SK-N-SH (cell line): ENCODE data around the gene DCDC2B. TPM values are rescaled to one million over a fixed set of nuclear protein-coding genes. Genes with fewer than 3 reads are reported as not detected.
A peak's percentile ranks its signal among the peaks of the same experiment; 100 is the strongest.

Experiments
- CTCF ChIA-PET: fragments of 300-600, 350-600 bp; formaldehyde crosslinking; extraction: SDS; loops from one replicate; lab custom pipeline; 2021; lab: Yijun Ruan, JAX
- POLR2A ChIA-PET: fragments of 350-600 bp; sonication (Branson Sonifier 250); formaldehyde crosslinking; extraction: SDS; loops from one replicate; lab custom pipeline; 2020; ENCODE audit warnings: antibody characterized with exemption, inconsistent platforms; lab: Yijun Ruan, JAX
- DNase-seq: peaks from one replicate; pipeline ENCODE4 v3.0.0; 2012
- H2AFZ ChIP-seq: fragments of 200-600 bp; sonication (generic); 2 replicates; pipeline ENCODE4 v1.8.1; 2016; ENCODE audit warnings: antibody characterized with exemption, mild to moderate bottlenecking, low read depth
- H3F3A ChIP-seq: fragments of 200-600 bp; sonication (generic); replicated peaks from 2 replicates; pipeline ENCODE3; 2016; ENCODE audit warnings: antibody characterized with exemption, mild to moderate bottlenecking; ENCODE audit not compliant: insufficient read depth
- H3K27ac ChIP-seq, 2 experiments: fragments of 200-500 bp in 1 of 2; fragments of 200-600 bp in 1 of 2; sonication (Bioruptor generic) in 1 of 2; sonication (generic), shearing (Covaris generic) in 1 of 2; 2 replicates each; pipeline versions ENCODE4 v1.5.1 to v1.6.1; 2014 to 2016; ENCODE audit warnings: low read depth in 2 of 2, inconsistent platforms in 1 of 2, low read length in 1 of 2, mild to moderate bottlenecking in 1 of 2, mixed read lengths in 1 of 2
- H3K27me3 ChIP-seq: fragments of 200-600 bp; sonication (generic), shearing (Covaris generic); 2 replicates; pipeline ENCODE4 v1.6.1; 2016; ENCODE audit warnings: mixed run types; ENCODE audit not compliant: insufficient read depth
- H3K36me3 ChIP-seq, 2 experiments: fragments of 200-500 bp in 1 of 2; fragments of 200-600 bp in 1 of 2; sonication (Bioruptor generic) in 1 of 2; sonication (generic) in 1 of 2; replicated peaks in 1 of 2; 2 replicates each; pipeline versions ENCODE3 to v1.5.1; 2014 to 2016; ENCODE audit warnings: low read length in 1 of 2, mild to moderate bottlenecking in 1 of 2; ENCODE audit not compliant: insufficient read depth in 2 of 2, control insufficient read depth in 1 of 2
- H3K4me1 ChIP-seq, 2 experiments: fragments of 200-500 bp in 1 of 2; fragments of 200-600 bp in 1 of 2; sonication (Bioruptor generic) in 1 of 2; sonication (generic), shearing (Covaris generic) in 1 of 2; 2 replicates each; pipeline versions ENCODE4 v1.5.1 to v1.6.1; 2014 to 2016; ENCODE audit warnings: low read depth in 1 of 2, low read length in 1 of 2, mixed run types in 1 of 2; ENCODE audit not compliant: insufficient read depth in 2 of 2, control insufficient read depth in 1 of 2
- H3K4me2 ChIP-seq: fragments of 200-600 bp; sonication (generic), shearing (Covaris generic); 2 replicates; pipeline ENCODE4 v1.6.1; 2017; ENCODE audit warnings: mixed run types
- H3K4me3 ChIP-seq, 2 experiments: fragments of 200-500 bp in 1 of 2; fragments of 200-600 bp in 1 of 2; sonication (Bioruptor generic) in 1 of 2; sonication (generic), shearing (Covaris generic) in 1 of 2; 2 replicates each; pipeline versions ENCODE4 v1.5.1 to v1.8.1; 2014 to 2016; ENCODE audit warnings: low read depth in 2 of 2, inconsistent platforms in 1 of 2, low read length in 1 of 2, mild to moderate bottlenecking in 1 of 2, mixed read lengths in 1 of 2, moderate library complexity in 1 of 2
- H3K79me2 ChIP-seq: fragments of 200-600 bp; sonication (generic); 2 replicates; pipeline ENCODE4 v1.8.1; 2017; ENCODE audit warnings: mild to moderate bottlenecking; ENCODE audit not compliant: insufficient read depth
- H3K9ac ChIP-seq: fragments of 200-600 bp; sonication (generic); 2 replicates; pipeline ENCODE4 v1.6.1; 2017; ENCODE audit warnings: mixed run types
- H3K9me2 ChIP-seq: fragments of 200-600 bp; sonication (generic); 2 replicates; pipeline ENCODE4 v1.6.1; 2017; ENCODE audit warnings: mixed run types
- H3K9me3 ChIP-seq: fragments of 200-600 bp; sonication (generic); 2 replicates; pipeline ENCODE4 v1.6.1; 2017; ENCODE audit warnings: mixed run types, mild to moderate bottlenecking, moderate library complexity
- H4K20me1 ChIP-seq: fragments of 200-600 bp; sonication (generic); 2 replicates; pipeline ENCODE4 v1.6.1; 2017; ENCODE audit warnings: mild to moderate bottlenecking, mixed run types; ENCODE audit not compliant: insufficient read depth
- EP300 ChIP-seq, 2 experiments: IDR thresholded peaks; 2 replicates each; pipeline versions ENCODE4 v1.4.0 to v1.6.1; 2012; ENCODE audit warnings: borderline replicate concordance in 1 of 2, low read depth in 1 of 2, low read length in 1 of 2
- FOSL2 ChIP-seq: IDR thresholded peaks from 2 replicates; pipeline ENCODE4 v1.4.0; 2012; ENCODE audit warnings: low read depth, mild to moderate bottlenecking, moderate library complexity, borderline replicate concordance
- GABPA ChIP-seq: IDR thresholded peaks from 2 replicates; pipeline ENCODE4 v1.4.0; 2012; ENCODE audit warnings: low read depth, mild to moderate bottlenecking
- IRF3 ChIP-seq: fragments of 150-350 bp; IDR thresholded peaks from 2 replicates; pipeline ENCODE4 v1.6.1; 2016; ENCODE audit warnings: mild to moderate bottlenecking, low read depth, low read length
- MEF2A ChIP-seq: IDR thresholded peaks from 2 replicates; pipeline ENCODE4 v1.4.0; 2012; ENCODE audit warnings: low read depth, borderline replicate concordance
- MXI1 ChIP-seq: IDR thresholded peaks from 2 replicates; pipeline ENCODE4 v1.6.1; 2012; ENCODE audit warnings: mild to moderate bottlenecking, low read depth, low read length, improper control_type of control experiment
- NRF1 ChIP-seq: IDR thresholded peaks from 2 replicates; pipeline ENCODE4 v1.6.1; 2012; ENCODE audit warnings: low read depth, mild to moderate bottlenecking, low read length
- PBX3 ChIP-seq: IDR thresholded peaks from 2 replicates; pipeline ENCODE4; 2012
- POLR2AphosphoS5 ChIP-seq: IDR thresholded peaks from 2 replicates; pipeline ENCODE4 v1.6.1; 2012; ENCODE audit warnings: low read depth, low read length
- RFX5 ChIP-seq: IDR thresholded peaks from 2 replicates; pipeline ENCODE4 v1.6.1; 2012; ENCODE audit warnings: mild to moderate bottlenecking, improper control_type of control experiment, low read length
- SIN3A ChIP-seq: IDR thresholded peaks from 2 replicates; pipeline ENCODE4 v1.6.1; 2012; ENCODE audit warnings: low read depth, mild to moderate bottlenecking, low read length, moderate library complexity, borderline replicate concordance
- TAF1 ChIP-seq: IDR thresholded peaks from 2 replicates; pipeline ENCODE4 v1.6.1; 2012; ENCODE audit warnings: low read depth, mild to moderate bottlenecking, low read length, moderate library complexity, borderline replicate concordance
- USF1 ChIP-seq: IDR thresholded peaks from 2 replicates; pipeline ENCODE4 v1.4.0; 2012; ENCODE audit warnings: low read depth, borderline replicate concordance
- YY1 ChIP-seq: IDR thresholded peaks from 2 replicates; pipeline ENCODE4 v1.4.0; 2012; ENCODE audit warnings: low read depth, mild to moderate bottlenecking
- WGBS: methylation state at CpG from one replicate; pipeline ENCODE4 v1.1.6; 2017; ENCODE audit warnings: low lambda C conversion rate; 5-methylcytosine and 5-hydroxymethylcytosine counted together
- polyA plus RNA-seq, 3 experiments: library from polyadenylated mRNA; depleted of rRNA; stranded (reverse); fragments of >200 nt; gene quantifications; 2 replicates each; pipeline ENCODE4 v1.2.3, GENCODE V29; 2012
- TF ChIP-seq, protein P1 (sequence below): IDR thresholded peaks from 2 replicates; pipeline ENCODE4 v1.4.0; 2012; ENCODE audit warnings: low read depth
- TF ChIP-seq, protein P2 (sequence below): IDR thresholded peaks from 2 replicates; pipeline ENCODE4 v1.6.1; 2012; ENCODE audit warnings: mild to moderate bottlenecking, low read depth, low read length, moderate library complexity

DCDC2B gene
- polyA plus RNA-seq, 1 of the 3 experiments (the other 2 are of a cell fraction): not detected

- 1% methylated on average over 35 of the region's 77 CpGs for WGBS
- Histone ChIP-seq H2AFZ (no peak within 1 kb of the TSS), H3K4me1 (peaks cover 0 to 36% of the 10 kb centered on the region in 2 experiments; a peak in 2 of 4 replicates), H4K20me1 (no peaks in the 10 kb centered on the region), H3K9ac (peak within 1 kb of the TSS; percentile 82), H3K4me2 (peak within 1 kb of the TSS; percentile 95), H3F3A (no peaks in the 10 kb centered on the region), H3K4me3 (peak within 1 kb of the TSS; percentile 65 to 89), H3K27me3 (no peaks in the 10 kb centered on the region), H3K79me2 (peaks cover 4% of the 10 kb centered on the region; the same call in 1 of the 2 replicates), H3K27ac (peak within 1 kb of the TSS; percentile 6 to 62; a peak in 2 of 4 replicates), H3K36me3 (peaks cover 0 to 5% of the 10 kb centered on the region in 2 experiments)
- POLR2A ChIA-PET: interaction anchor here (0.6 to 2.4 kb wide), 3 partner anchors 11 to 26 kb away, joined by 3 to 10 read pairs (median 6); partner anchors contain the start of gene TXLNA
- DNase-seq: peak; percentile 96
- TF ChIP-seq FOSL2: no peak
- TF ChIP-seq GABPA: no peak
- TF ChIP-seq IRF3: no peak
- peak; percentile 62 for TF ChIP-seq TAF1
- TF ChIP-seq POLR2AphosphoS5: peak; percentile 93
- TF ChIP-seq, protein P1, sequence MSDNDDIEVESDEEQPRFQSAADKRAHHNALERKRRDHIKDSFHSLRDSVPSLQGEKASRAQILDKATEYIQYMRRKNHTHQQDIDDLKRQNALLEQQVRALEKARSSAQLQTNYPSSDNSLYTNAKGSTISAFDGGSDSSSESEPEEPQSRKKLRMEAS: peak; percentile 43; the same call in 1 of the 2 replicates
- 0 out of 2 replicates have a peak, but pooled peaks have one; percentile 36 for TF ChIP-seq YY1
- TF ChIP-seq EP300 (IDR thresholded peaks at IDR 0.05; ENCODE audit: borderline replicate concordance in 1 of 2, low read depth in 1 of 2, low read length in 1 of 2): no peak
- peak; percentile 26; the same call in 1 of the 2 replicates for TF ChIP-seq PBX3
- peak; percentile 38; the same call in 1 of the 2 replicates for TF ChIP-seq SIN3A
- peak; percentile 93 for TF ChIP-seq NRF1
- peak; percentile 82; the same call in 1 of the 2 replicates for TF ChIP-seq MXI1
- TF ChIP-seq RFX5: no peak
- no peak for TF ChIP-seq MEF2A
- TF ChIP-seq, protein P2, sequence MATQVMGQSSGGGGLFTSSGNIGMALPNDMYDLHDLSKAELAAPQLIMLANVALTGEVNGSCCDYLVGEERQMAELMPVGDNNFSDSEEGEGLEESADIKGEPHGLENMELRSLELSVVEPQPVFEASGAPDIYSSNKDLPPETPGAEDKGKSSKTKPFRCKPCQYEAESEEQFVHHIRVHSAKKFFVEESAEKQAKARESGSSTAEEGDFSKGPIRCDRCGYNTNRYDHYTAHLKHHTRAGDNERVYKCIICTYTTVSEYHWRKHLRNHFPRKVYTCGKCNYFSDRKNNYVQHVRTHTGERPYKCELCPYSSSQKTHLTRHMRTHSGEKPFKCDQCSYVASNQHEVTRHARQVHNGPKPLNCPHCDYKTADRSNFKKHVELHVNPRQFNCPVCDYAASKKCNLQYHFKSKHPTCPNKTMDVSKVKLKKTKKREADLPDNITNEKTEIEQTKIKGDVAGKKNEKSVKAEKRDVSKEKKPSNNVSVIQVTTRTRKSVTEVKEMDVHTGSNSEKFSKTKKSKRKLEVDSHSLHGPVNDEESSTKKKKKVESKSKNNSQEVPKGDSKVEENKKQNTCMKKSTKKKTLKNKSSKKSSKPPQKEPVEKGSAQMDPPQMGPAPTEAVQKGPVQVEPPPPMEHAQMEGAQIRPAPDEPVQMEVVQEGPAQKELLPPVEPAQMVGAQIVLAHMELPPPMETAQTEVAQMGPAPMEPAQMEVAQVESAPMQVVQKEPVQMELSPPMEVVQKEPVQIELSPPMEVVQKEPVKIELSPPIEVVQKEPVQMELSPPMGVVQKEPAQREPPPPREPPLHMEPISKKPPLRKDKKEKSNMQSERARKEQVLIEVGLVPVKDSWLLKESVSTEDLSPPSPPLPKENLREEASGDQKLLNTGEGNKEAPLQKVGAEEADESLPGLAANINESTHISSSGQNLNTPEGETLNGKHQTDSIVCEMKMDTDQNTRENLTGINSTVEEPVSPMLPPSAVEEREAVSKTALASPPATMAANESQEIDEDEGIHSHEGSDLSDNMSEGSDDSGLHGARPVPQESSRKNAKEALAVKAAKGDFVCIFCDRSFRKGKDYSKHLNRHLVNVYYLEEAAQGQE: 0 out of 2 replicates have a peak, but pooled peaks have one; percentile 3
- no peak for TF ChIP-seq USF1
- TF ChIP-seq, all 33 proteins: peak for 9
- no peaks in the 10 kb centered on the region for H3K9me2 ChIP-seq
- CTCF ChIA-PET: interaction anchor here (1.0 to 5.5 kb wide), 5 partner anchors 10 to 195 kb away, joined by 3 to 39 read pairs (median 4); no protein-coding TSS in a partner anchor
- H3K9me3 ChIP-seq: no peaks in the 10 kb centered on the region
Measured at GRCh38 chr1:32205401-32206370, 3.2 kb upstream of the DCDC2B start, which contains the start of gene IQCC. Gene IQCC (plus strand): TSS chr1:32205671. CDS start chr1:32205682, 11 bp downstream.
